Stimulated activated CD4-positive, alpha-beta T cell treated with anti-CD3 and anti-CD28 coated beads, Interleukin-4, amount 100 ng/mL, for 24 hours (primary cell): ENCODE measurements around the gene KRT5.

ENCODE experiments used
- DNase-seq: peaks from one replicate; pipeline ENCODE4 v3.0.0-alpha.2; 2020

The KRT5 gene

GRCh38 chr12:52519826-52520662 is at the start of gene KRT5:
Gene KRT5, minus strand, starts transcription at chr12:52520394. Its CDS starts 98 bp downstream, at chr12:52520296.
- no peak for DNase-seq

- no peak for DNase-seq
Measured at GRCh38 chr12:52568111-52568510, 47.9 kb upstream of the KRT5 start.

DNA sequence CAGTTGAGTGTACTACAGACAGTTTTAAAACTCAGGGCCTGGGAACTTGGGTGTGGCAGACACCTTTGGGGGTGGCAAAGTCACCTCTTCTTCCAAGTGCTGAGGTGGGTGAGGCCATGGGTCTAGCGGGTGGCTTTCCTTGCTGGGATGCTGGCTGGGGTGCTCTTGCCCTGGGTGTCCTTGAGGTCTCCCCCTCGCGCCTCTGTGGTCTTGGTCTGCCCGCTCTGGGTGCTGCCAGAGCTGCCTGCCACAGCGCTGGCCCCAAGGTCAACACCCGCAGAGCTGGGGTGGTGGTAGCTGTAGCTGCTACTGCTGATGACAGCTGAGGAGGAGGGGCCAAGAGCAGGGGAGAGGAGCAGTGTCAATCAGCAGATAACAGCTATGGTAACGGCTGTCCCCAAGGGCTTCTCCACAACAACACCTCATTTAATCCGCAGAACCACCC is 46.7 kb upstream of the KRT5 start:
- no peak for DNase-seq

GRCh38 chr12:52564582-52564981 is 44.4 kb upstream of the KRT5 start:
- DNase-seq = no peak

DNA sequence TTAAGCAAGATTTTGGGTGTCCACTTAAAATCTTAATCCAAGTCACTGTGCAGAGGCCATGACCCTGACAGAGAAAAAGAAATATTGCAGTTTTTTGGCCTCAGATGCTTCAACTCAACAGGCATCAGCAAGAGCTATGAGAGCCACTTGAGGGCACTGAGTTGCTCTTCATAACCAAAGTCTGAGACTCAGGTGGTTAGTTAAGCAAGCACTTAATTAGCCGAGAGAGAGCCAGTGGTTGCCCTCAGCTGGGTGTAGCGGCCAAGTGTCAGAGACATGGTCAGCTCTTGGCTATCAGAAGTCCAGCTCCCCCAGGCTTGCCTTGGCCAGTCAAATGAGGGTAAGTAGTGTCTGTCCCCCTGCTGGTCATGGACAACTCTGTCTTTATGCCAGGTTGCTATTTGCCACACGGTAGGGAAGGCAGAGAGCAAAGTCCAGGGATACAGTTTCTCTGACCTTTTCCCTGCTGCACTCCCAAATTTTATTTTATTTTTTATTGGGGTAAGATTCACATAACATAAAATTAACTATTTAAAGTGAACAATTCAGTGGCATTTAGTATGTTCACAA is 41.8 kb upstream of the KRT5 start:
- DNase-seq = no peak

- DNase-seq = no peak
Measured at GRCh38 chr12:52559979-52560378, 39.8 kb upstream of the KRT5 start.

DNA sequence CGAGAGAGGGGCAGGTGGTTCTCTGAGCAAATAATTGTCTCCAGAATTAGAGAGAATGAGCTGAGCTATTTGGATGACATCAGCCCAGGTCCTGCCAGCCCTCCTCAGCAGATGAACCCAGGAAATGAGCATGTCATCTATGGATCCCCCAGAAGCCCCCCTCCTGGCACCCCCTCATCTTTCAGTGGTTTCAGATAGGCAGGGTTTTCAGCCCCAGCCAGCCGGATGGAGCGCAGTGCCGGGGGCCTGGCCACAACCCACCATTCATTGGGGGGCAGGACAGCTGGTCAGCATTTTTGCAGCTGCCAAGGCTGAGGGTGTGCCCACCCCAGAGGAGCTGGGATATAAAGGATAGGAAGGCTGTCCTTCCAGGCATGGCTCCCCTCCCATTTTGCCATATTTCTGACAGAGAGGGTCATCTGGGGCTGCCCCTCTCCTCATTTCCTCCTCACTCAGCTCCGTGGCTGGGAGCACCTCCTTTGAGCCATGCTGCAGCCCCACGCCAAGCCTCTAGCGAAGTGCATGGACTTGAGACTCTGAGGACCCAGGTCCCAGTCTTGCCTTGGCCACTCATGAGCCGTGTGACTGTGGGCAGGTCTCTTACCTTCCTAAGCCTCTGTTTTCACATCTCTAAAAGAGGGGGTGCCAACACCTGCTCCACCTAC is 38.7 kb upstream of the KRT5 start:
- DNase-seq = no peak

- DNase-seq = no peak
Measured at GRCh38 chr12:52557476-52557875, 37.3 kb upstream of the KRT5 start.

GRCh38 chr12:52555577-52555976 is 35.4 kb upstream of the KRT5 start:
- DNase-seq = no peak

DNA sequence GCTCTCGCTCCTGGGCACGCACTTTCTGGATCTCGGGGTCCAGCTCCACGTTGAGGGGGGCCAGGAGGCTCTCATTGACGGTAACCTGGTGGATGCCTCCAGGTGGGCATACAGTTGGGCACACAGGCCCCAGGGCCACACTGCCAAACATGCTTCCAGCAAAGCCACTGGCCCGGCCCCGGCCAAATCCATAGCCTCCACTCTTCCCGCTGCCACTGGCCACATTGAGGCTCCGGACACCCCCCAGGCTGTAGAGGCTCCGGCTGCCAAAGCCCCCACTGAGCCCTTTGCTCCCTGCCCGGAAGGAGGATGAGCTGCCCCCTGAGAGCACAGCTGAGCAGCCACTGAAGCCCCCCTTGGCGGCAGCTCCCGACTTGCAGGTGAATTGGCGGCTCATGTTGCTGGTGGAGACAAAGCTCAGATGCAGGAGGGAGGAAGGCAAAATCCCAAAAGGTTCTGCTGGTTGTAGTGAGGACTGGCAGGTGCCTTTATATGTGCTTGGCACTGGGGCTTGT is 32.5 kb upstream of the KRT5 start, which contains the start of gene KRT71:
TSS of gene KRT71 (minus strand) at position 465 of the 515 bp plus-strand sequence. CDS start at position 397, 68 bp downstream.
- DNase-seq = no peak

DNA sequence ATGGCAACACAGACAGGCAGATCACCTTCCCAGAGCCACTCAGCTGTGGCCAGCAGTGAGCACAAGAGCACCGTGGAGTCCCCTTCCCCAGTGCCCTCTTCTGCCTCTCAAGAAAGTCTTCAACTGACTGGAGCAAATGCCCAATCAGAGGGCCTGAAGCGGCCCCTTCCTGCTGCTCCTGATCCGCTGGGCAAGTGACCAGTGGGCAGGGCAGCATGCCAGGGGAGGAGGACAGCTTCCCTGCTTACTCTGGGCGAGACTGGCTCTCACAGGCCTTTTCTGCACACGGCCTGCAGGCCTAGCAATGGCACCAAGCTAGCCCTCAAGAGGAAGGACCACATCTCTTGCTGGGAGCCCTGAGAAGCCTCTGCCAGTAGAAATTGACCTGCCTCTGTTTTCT is 31.9 kb upstream of the KRT5 start:
- DNase-seq = no peak

GRCh38 chr12:52551216-52551865 is 31.1 kb upstream of the KRT5 start:
- no peak for DNase-seq

DNA sequence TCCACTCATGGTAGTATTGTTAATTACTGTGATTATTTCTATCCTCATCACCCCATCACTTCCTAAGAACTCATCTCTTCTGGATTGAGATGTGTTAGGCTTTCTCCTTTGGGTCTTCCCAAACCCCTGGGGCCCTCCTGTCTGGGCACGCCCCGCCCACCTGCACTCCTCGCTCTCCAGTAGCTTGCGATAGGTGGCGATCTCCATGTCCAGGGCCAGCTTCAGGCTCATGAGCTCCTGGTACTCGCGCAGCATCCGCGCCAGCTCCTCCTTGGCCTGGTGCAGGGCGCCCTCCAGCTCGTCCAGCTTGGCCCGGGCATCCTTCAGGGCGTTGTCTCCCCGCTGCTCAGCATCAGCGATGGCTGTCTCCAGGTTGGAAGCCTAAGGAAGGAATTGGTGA is 25.9 kb upstream of the KRT5 start:
- no peak for DNase-seq

DNA sequence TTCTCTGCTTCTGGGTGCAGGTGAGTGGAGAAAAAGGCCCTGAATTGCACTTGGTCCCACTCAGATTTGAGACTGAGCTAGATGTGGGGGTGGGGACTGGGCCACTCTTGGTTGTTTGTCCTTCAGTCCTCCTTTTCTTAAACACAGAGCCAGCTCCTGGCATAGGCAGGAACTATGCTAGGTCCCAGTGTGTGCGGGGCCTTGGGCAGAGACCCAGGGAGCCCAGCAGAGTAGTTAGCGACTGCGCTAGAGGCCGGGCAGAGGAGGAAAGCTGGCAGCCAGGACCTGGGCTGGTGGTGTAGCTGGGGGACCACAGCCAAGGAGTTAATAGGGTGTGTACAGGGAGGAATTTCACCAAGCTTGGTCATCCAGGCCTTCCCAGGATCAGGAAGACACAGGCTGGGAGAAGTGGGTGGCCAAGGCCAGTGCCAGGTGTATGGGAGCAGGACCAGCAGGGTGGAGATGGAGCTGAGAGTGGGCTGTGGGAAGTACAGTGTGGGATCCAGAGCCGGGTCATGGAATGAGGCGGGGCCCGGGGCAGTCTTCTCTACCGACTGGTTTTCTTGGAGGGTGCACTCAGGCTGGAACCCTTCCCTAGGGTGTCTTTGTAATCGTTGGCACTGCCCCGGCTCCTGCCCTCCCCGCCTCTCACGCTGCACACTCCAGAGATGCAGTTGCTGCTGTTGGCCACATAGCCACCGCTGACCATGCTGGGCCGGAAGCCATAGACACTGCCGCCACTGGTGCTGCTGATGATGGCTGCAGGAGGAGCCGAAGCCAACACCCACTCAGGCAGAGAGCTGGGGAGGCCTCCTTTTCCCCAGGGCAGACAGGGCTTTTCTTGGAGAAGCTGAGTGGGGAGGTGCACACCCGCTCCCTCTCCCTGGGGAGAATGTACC is 24.0 kb upstream of the KRT5 start:
- no peak for DNase-seq

DNA sequence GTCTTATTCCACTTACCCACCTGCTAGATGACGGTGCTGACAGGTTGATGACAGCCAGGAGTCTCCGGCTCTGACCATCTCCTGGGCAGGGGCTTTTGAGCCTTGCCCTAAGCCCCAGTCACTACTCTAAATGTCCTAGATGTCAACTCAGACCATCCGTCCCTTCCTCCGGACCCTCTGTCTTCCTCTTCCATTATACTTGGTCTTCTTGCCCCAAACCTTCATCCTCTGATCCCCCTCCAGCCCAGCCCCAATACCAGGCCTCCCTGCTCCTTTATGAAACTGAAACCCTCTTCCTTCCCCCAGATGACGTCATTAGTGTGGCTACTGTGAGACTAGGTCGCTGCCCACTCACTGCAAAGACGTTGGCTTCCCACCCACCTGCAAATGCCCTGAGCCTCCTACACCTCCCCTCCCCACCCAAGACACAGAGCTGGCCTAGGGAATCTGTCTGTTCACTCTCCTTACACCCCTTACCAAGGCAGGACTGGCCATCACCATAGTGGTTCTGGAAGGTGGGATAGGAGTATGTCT is 22.7 kb upstream of the KRT5 start:
- DNase-seq = no peak

DNA sequence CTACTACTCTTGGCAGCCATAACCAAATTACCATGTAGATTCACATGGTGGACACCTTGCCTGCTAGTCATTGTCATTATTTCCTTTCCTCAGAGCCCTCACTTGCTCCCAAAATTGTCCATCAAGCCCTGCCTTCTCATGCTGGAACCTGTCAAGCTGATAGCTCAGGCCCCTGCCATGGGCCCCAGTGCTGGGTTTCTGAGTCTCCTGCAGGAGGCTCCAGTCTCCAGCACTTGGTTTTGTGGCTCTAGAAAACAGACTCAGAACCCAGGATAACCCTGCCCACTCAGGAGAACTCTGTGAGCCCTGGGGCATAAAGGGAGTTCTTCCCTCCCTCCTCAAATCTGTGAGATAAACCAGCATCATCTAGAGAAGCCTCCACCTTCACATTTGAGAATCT is 22.0 kb upstream of the KRT5 start:
- no peak for DNase-seq

DNA sequence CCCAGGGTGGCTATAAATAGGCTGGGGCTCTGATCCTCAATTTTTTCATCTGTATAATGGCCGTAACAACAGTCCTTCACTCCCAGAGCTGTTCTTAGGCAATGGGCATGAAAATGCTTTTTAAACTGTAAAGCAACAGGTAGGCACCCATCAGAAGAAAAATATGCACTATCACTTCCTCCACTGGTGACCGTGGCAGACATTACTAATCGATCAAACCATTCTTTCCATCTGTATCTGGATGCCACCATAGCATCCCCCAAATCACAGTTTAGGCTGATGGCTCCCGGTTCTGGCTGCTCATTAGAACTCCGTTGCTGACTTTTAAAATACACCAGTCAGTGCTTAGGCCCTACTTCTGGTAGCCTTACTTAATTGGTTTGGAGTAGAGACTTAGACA is 21.5 kb upstream of the KRT5 start:
- DNase-seq = no peak

DNA sequence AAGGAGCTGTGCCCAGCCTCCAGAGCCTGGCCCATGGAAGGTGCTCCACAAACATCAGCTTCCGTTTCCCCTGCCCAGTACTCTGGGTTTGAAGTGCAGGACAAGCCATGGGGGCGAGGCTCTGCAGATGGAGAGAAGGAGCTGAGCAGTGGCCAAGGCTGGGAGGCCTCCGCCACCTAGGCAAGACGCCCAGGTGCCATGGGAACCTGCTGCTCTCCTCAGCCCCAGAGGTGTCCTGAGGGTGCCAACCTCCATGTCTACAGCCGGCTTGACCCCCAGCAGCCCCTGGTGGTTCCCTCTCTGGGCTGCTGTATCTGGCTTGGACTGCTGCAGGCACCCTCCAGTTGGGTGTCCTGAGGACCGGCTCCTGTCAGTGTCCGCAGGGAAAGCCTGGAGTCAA is 20.3 kb upstream of the KRT5 start:
- DNase-seq = no peak

DNA sequence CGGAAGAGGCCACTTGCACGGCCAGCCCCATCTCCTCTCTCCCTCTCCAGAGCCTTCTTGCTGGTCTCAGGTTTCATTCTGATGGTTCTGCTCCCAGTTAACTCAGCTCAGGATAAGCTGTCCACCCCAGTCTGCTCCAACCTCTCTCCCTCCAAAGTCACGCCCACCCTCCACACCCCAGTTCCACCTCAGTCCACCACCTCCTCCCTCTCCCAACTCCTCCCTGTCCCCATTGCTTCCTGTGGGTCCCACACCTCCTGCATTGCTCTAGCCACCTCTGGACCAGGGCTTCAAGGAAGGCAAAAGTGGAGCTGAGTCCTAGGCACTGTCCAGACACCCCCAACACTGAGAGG is 19.6 kb upstream of the KRT5 start:
- DNase-seq = no peak

DNA sequence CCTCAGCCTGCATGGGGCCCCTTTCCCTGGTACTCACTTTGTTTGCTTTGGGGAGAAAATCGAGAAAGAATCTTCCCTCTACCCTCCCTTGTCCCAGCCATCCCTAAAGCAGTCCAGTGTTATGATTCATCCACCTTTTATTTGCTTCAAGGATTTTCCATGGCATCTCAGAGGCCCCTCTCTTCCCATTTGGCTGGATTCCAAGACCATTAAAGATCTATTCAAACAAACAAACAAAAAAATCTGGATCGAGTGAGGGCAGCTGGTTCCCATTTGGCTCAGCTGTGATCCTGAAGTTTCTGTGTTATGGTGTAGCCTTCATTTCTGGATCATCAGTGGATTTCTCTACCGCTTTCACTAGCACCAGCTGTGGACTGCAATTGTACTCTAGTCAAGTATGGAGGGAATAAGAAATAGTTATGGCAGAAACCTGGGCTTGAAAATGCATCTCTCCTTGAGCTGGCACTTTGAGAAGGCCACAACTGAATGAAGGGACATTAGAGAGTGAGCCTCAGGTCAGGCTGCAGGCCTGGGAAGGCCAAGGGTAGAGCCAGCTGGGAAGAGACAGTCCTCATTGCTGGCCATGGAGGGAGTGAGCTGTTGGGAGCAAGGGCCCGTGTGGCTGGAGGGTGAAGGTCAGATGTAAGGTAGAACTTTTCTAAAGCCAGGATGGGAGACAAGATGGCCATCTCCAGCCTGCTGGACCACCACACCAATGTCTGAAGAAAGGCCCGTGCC is 19.1 kb upstream of the KRT5 start:
- no peak for DNase-seq

GRCh38 chr12:52537101-52537500 is 16.9 kb upstream of the KRT5 start:
- DNase-seq = no peak
